Measurements from ENCODE around the gene PTGS2. TPM values are rescaled to one million over a fixed set of nuclear protein-coding genes. Genes with fewer than 3 reads are reported as not detected.
A peak's percentile ranks its signal among the peaks of the same experiment; 100 is the strongest.

The PTGS2 gene
- total RNA-seq, 2 experiments from 2014 or later, result 0.61 to 0.88 TPM

DNA sequence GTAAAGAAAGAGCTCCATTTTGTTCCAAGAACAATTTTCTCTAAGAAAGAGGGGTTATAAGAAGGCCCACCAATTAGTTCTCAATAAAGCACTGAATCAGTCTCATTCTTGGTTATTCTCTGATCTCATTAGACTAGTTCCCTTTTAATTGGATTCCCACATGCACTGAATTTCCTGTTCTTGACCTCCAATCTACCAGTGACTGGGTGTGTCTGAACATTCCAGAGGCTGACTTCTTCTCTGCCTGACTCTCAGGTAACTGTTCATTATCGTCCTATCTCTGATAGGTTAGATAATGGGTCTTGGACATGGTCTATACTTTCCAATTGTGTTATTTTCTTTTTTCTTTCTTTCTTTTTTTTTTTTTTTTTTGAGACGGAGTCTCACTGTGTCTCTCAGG, 22.7 kb downstream of the PTGS2 start:
- TF ChIP-seq, protein P1, sequence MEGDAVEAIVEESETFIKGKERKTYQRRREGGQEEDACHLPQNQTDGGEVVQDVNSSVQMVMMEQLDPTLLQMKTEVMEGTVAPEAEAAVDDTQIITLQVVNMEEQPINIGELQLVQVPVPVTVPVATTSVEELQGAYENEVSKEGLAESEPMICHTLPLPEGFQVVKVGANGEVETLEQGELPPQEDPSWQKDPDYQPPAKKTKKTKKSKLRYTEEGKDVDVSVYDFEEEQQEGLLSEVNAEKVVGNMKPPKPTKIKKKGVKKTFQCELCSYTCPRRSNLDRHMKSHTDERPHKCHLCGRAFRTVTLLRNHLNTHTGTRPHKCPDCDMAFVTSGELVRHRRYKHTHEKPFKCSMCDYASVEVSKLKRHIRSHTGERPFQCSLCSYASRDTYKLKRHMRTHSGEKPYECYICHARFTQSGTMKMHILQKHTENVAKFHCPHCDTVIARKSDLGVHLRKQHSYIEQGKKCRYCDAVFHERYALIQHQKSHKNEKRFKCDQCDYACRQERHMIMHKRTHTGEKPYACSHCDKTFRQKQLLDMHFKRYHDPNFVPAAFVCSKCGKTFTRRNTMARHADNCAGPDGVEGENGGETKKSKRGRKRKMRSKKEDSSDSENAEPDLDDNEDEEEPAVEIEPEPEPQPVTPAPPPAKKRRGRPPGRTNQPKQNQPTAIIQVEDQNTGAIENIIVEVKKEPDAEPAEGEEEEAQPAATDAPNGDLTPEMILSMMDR (IDR thresholded peaks at IDR 0.05), result no peak
- ChIA-PET CTCF (no interaction called here), POLR2A (no interaction called here)
- peaks cover 0 to 5% of the 10 kb centered on the region in 2 experiments for H3K9me3 ChIP-seq (ENCODE audit: control insufficient read depth in 1 of 2, insufficient read depth in 1 of 2, low read length in 2 of 2)
- no peaks in the 10 kb centered on the region for H3K4me1 ChIP-seq (ENCODE audit: insufficient read depth, low read length)
- no peak for DNase-seq
- intact Hi-C loops (cut with DNase I, micrococcal nuclease), result no loop called here
- Mint-ChIP-seq H3K27me3 (no peaks in the 10 kb centered on the region), H3K4me1 (ENCODE audit: low read depth) (no peaks in the 10 kb centered on the region), H3K9me3 (no peaks in the 10 kb centered on the region), H3K36me3 (ENCODE audit: low read depth) (no peaks in the 10 kb centered on the region), H3K27ac (no peak overlapping the region), H3K4me3 (no peak overlapping the region)
- ATAC-seq (ENCODE audit: poor library complexity), result no peak
- no peak overlapping the region for H3K4me3 ChIP-seq (ENCODE audit: low read length)
- no peaks in the 10 kb centered on the region for H3K36me3 ChIP-seq (ENCODE audit: insufficient read depth, low read length)
- no peak overlapping the region for H3K27ac ChIP-seq (ENCODE audit: low read depth in 1 of 2, low read length in 2 of 2)
- H3K27me3 ChIP-seq (ENCODE audit: control insufficient read depth in 1 of 2, insufficient read depth in 2 of 2, low read length in 2 of 2), result no peaks in the 10 kb centered on the region

DNA sequence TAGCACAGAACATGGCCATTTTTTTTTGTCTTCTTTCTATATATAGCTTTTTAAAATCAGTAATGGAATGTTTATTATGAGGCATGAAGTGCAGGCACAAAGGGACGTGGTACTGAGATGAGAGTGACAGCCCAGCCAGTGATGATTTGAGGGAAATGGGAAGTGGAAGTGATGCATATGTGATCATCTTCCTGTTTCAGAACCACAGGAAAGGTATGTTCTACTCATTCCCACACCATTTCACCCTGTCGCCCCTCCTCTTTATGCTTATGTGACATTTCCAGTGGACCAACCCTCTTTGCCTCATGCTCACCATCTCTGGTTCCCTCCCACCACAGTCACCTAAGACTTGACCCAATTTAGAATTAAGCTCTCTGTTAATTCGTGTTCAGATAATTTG, 24.3 kb downstream of the PTGS2 start:
- Histone ChIP-seq H3K27ac (ENCODE audit: low read depth in 1 of 2, low read length in 2 of 2) (no peak overlapping the region), H3K4me1 (ENCODE audit: insufficient read depth, low read length) (no peaks in the 10 kb centered on the region)

DNA sequence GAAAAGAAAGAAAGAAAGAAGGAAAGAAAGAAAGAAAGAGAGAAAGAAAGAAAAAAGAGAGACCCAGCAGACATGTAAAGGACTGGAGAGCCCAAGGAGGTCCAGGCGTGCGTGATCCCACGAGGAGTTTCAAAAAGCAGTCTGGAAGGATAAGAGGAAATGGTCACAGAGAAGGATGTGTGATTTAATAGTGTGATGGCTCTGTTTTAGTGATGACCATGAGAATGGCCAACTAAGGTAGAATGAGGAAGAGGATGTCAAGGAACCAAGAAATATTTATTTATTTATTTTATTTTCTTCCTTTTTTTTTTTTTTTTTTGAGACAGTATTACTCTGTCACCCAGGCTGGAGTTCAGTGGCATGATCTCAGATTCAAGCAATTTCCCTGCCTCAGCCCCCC, 25.5 kb downstream of the PTGS2 start:
- ATAC-seq (ENCODE audit: poor library complexity) (no peak), DNase-seq (peak in 2 of 14 experiments; percentile 17 to 26)
- Mint-ChIP-seq H3K36me3 (ENCODE audit: low read depth) (no peaks in the 10 kb centered on the region), H3K27ac (no peak overlapping the region), H3K9me3 (no peaks in the 10 kb centered on the region), H3K4me3 (no peak overlapping the region), H3K4me1 (ENCODE audit: low read depth) (no peaks in the 10 kb centered on the region), H3K27me3 (no peaks in the 10 kb centered on the region)
- TF ChIP-seq, protein P1 (IDR thresholded peaks at IDR 0.05), result no peak
- H3K4me3 ChIP-seq (ENCODE audit: low read length), result no peak overlapping the region
- H3K4me1 ChIP-seq (ENCODE audit: insufficient read depth, low read length), result no peaks in the 10 kb centered on the region
- POLR2A ChIA-PET, result no interaction called here
- H3K36me3 ChIP-seq (ENCODE audit: insufficient read depth, low read length), result no peaks in the 10 kb centered on the region
- no peaks in the 10 kb centered on the region for H3K27me3 ChIP-seq (ENCODE audit: control insufficient read depth in 1 of 2, insufficient read depth in 2 of 2, low read length in 2 of 2)
- intact Hi-C loops (cut with DNase I, micrococcal nuclease), result no loop called here
- CTCF ChIA-PET, result no interaction called here
- H3K27ac ChIP-seq (ENCODE audit: low read depth in 1 of 2, low read length in 2 of 2), result no peak overlapping the region
- H3K9me3 ChIP-seq (ENCODE audit: control insufficient read depth in 1 of 2, insufficient read depth in 1 of 2, low read length in 2 of 2), result peaks cover 0 to 5% of the 10 kb centered on the region in 2 experiments

More for the DNA sequence above, 24.3 kb downstream of the PTGS2 start:
- Mint-ChIP-seq H3K27me3 (no peaks in the 10 kb centered on the region), H3K9me3 (no peaks in the 10 kb centered on the region), H3K27ac (no peak overlapping the region), H3K4me3 (no peak overlapping the region), H3K4me1 (ENCODE audit: low read depth) (no peaks in the 10 kb centered on the region), H3K36me3 (ENCODE audit: low read depth) (no peaks in the 10 kb centered on the region)
- Histone ChIP-seq H3K9me3 (ENCODE audit: control insufficient read depth in 1 of 2, insufficient read depth in 1 of 2, low read length in 2 of 2) (peaks cover 0 to 5% of the 10 kb centered on the region in 2 experiments), H3K27me3 (ENCODE audit: control insufficient read depth in 1 of 2, insufficient read depth in 2 of 2, low read length in 2 of 2) (no peaks in the 10 kb centered on the region), H3K4me3 (ENCODE audit: low read length) (no peak overlapping the region), H3K36me3 (ENCODE audit: insufficient read depth, low read length) (no peaks in the 10 kb centered on the region)
- TF ChIP-seq, protein P1 (IDR thresholded peaks at IDR 0.05), result no peak
- DNase-seq, result peak in 3 of 14 experiments; percentile 9 to 64 (median 50)
- intact Hi-C loops (cut with DNase I, micrococcal nuclease), result no loop called here
- no peak for ATAC-seq (ENCODE audit: poor library complexity)
- POLR2A ChIA-PET, result no interaction called here
- CTCF ChIA-PET, result no interaction called here
